K562 (cell line): ENCODE data around the gene BLOC1S4. TPM values are rescaled to one million over a fixed set of nuclear protein-coding genes. Genes with fewer than 3 reads are reported as not detected.

Experiments
- ATF7 ChIP-seq: fragments of 450-650 bp; IDR thresholded peaks from 2 replicates; pipeline ENCODE4 v1.7.1; 2014; ENCODE audit warnings: mild to moderate bottlenecking, moderate library complexity
- EHMT2 ChIP-seq: fragments of 450-650 bp; IDR thresholded peaks from 2 replicates; pipeline ENCODE4 v1.6.1; 2018; ENCODE audit warnings: antibody characterized with exemption
- GTF2F1 ChIP-seq: IDR thresholded peaks from 2 replicates; pipeline ENCODE4 v1.6.1; 2011; ENCODE audit warnings: low read depth, low read length, improper control_type of control experiment
- NCOA6 ChIP-seq: fragments of 450-650 bp; IDR thresholded peaks from 2 replicates; pipeline ENCODE4 v1.6.1; 2017; ENCODE audit warnings: mild to moderate bottlenecking
- OTX1 ChIP-seq: fragments of 450-650 bp; formaldehyde crosslinking; IDR thresholded peaks from 2 replicates; pipeline ENCODE4 v1.4.0; 2022; ENCODE audit warnings: mild to moderate bottlenecking
- RAD21 ChIP-seq, 2 experiments: fragments of 250-450 bp in 1 of 2; fragments of 450-650 bp in 1 of 2; sonication (Bioruptor Pico) in 1 of 2; formaldehyde crosslinking in 1 of 2; IDR thresholded peaks in 1 of 2; conservative IDR thresholded peaks in 1 of 2; 2 replicates each; pipeline versions ENCODE4 v1.4.0 to v1.8.0; 2020 to 2022; ENCODE audit warnings: mild to moderate bottlenecking in 2 of 2, moderate library complexity in 1 of 2
- RB1 ChIP-seq: fragments of 450-650 bp; IDR thresholded peaks from 2 replicates; pipeline ENCODE4 v1.6.1; 2017; ENCODE audit warnings: low read depth, mild to moderate bottlenecking
- TAF1 ChIP-seq: IDR thresholded peaks from 2 replicates; pipeline ENCODE4 v1.6.1; 2011; ENCODE audit warnings: mild to moderate bottlenecking, low read length, moderate library complexity; ENCODE audit not compliant: insufficient read depth, control insufficient read depth, severe bottlenecking; ENCODE audit errors: extremely low read depth
- TAF9B ChIP-seq: fragments of 450-650 bp; IDR thresholded peaks from 2 replicates; pipeline ENCODE4 v1.6.1; 2018; ENCODE audit warnings: mild to moderate bottlenecking; ENCODE audit not compliant: partially characterized antibody
- TRIM24 ChIP-seq, 2 experiments: fragments of 450-650 bp; IDR thresholded peaks; 2 replicates each; pipeline ENCODE4 v1.6.1; 2016
- ZC3H8 ChIP-seq: fragments of 450-650 bp; IDR thresholded peaks from 2 replicates; pipeline ENCODE4 v1.6.1; 2017
- ZNF311 ChIP-seq: fragments of 250-450 bp; sonication (Bioruptor Pico); IDR thresholded peaks from 2 replicates; pipeline ENCODE4 v1.4.0; 2020; ENCODE audit warnings: mild to moderate bottlenecking, moderate library complexity
- polyA plus RNA-seq, 8 experiments: library from polyadenylated mRNA; depleted of rRNA in 4 of 8; stranded (reverse) in 5 of 8; unstranded in 3 of 8; fragments of >200 nt; fragmentation: Nextera tagmentation in 2 of 8; fragmentation: Illumina TruSeq in 1 of 8; extraction: Ambion mirVana in 2 of 8; extraction: Trizol in 1 of 8; gene quantifications; 2 replicates each; pipeline versions ENCODE4 v1.2.1 to v1.2.3, GENCODE V29; 2011 to 2014; ENCODE audit warnings: inconsistent platforms in 1 of 8, missing spikeins in 1 of 8
- total RNA-seq, 7 experiments: library from RNA; depleted of rRNA in 6 of 7; stranded (reverse); fragments of >200 nt in 6 of 7; fragmentation: Illumina TruSeq in 2 of 7; extraction: Trizol in 2 of 7; gene quantifications; 2 replicates each; pipeline versions ENCODE4 v1.2.1 to v1.2.3, GENCODE V29; 2011 to 2021; ENCODE audit warnings: low replicate concordance in 1 of 7
- TF ChIP-seq, protein P1 (sequence below): fragments of 250-450 bp; sonication (Bioruptor Pico); IDR thresholded peaks from 2 replicates; pipeline ENCODE4 v1.8.0; 2022; ENCODE audit warnings: inconsistent platforms, mild to moderate bottlenecking, moderate library complexity, borderline replicate concordance
- TF ChIP-seq, protein P2 (sequence below), 2 experiments: IDR thresholded peaks in 1 of 2; conservative IDR thresholded peaks in 1 of 2; 2 replicates each; pipeline ENCODE4 v1.6.1; 2016; ENCODE audit warnings: low read depth in 2 of 2, mild to moderate bottlenecking in 1 of 2, missing compliant biosample characterization in 1 of 2, missing genetic modification characterization in 1 of 2, moderate library complexity in 1 of 2
- TF ChIP-seq, protein P3 (sequence below): fragments of 450-650 bp; IDR thresholded peaks from 2 replicates; pipeline ENCODE4 v1.6.1; 2018; ENCODE audit not compliant: partially characterized antibody
- TF ChIP-seq, protein P4 (sequence below): fragments of 450-650 bp; formaldehyde crosslinking; IDR thresholded peaks from 2 replicates; pipeline ENCODE4 v1.4.0; 2020; ENCODE audit warnings: mild to moderate bottlenecking
- TF ChIP-seq, protein P5 (sequence below): fragments of 450-650 bp; IDR thresholded peaks from 2 replicates; pipeline ENCODE4 v1.6.1; 2018; ENCODE audit warnings: mild to moderate bottlenecking, low read depth; ENCODE audit not compliant: partially characterized antibody

Gene BLOC1S4
- total and polyA plus RNA-seq, 9 of the 15 experiments (the other 6 are each of a cell fraction or from before 2014, with no cell fraction given): 3.1 to 31.6 (median 11.2) TPM

DNA sequence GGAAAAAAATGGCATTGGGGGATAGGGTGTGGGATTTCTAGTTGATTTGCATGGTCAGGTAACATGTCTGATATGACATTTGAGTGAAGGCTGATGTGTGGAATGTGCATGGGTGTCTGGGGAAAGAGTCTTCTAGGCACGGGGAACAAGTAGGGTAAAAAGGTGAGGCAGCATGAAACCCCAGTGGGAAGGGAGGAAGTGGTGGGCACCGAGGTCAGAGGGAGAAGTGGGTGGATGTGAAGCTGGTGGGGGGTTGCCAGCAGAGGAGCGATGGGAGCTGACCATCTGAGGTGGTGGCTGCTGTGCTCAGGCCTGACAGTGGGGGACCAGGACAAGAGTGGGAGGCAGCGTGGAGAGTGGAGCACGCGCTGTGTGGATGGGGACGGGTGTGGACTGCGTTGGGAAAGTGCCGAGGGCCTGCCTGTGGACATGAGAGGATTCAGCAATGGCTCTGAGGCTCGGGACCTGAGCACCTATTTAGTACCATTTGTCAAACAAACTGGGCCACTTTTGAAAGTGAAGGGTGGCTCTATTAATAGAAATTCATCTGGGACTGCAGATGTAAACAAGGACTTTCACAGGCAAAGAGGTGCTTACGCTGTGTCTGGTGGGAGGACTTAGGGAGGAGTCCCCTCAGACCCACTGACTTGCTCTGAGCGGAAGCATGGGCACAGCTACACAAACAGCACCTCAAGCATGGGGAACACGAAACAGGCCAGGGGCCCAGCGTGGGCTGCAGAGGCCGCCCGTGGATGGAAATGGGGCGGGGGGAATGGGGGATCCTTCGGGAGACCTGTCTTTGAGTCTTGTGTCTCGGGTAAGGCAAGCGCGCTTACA is 39.0 kb upstream of the BLOC1S4 start (continued):
- TF ChIP-seq, protein P1, sequence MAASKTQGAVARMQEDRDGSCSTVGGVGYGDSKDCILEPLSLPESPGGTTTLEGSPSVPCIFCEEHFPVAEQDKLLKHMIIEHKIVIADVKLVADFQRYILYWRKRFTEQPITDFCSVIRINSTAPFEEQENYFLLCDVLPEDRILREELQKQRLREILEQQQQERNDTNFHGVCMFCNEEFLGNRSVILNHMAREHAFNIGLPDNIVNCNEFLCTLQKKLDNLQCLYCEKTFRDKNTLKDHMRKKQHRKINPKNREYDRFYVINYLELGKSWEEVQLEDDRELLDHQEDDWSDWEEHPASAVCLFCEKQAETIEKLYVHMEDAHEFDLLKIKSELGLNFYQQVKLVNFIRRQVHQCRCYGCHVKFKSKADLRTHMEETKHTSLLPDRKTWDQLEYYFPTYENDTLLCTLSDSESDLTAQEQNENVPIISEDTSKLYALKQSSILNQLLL (CRISPR knock-in tag): no peak
- no peak for TF ChIP-seq TRIM24 (IDR thresholded peaks at IDR 0.05)
- TF ChIP-seq RAD21 (CRISPR knock-in tag; conservative IDR thresholded peaks at IDR 0.05 in 1 of 2, IDR thresholded peaks at IDR 0.05 in 1 of 2): no peak
- TF ChIP-seq OTX1: no peak
- no peak for TF ChIP-seq EHMT2
- TF ChIP-seq TAF9B: no peak
- TF ChIP-seq, protein P2, sequence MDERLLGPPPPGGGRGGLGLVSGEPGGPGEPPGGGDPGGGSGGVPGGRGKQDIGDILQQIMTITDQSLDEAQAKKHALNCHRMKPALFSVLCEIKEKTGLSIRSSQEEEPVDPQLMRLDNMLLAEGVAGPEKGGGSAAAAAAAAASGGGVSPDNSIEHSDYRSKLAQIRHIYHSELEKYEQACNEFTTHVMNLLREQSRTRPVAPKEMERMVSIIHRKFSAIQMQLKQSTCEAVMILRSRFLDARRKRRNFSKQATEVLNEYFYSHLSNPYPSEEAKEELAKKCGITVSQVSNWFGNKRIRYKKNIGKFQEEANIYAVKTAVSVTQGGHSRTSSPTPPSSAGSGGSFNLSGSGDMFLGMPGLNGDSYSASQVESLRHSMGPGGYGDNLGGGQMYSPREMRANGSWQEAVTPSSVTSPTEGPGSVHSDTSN (CRISPR knock-in tag; IDR thresholded peaks at IDR 0.05; ENCODE audit: low read depth): no peak
- TF ChIP-seq, protein P2 (tag; conservative IDR thresholded peaks at IDR 0.05; ENCODE audit: low read depth): no peak
- no peak for TF ChIP-seq RB1
- no peak for TF ChIP-seq TAF1
- no peak for TF ChIP-seq ATF7
- TF ChIP-seq, protein P3, sequence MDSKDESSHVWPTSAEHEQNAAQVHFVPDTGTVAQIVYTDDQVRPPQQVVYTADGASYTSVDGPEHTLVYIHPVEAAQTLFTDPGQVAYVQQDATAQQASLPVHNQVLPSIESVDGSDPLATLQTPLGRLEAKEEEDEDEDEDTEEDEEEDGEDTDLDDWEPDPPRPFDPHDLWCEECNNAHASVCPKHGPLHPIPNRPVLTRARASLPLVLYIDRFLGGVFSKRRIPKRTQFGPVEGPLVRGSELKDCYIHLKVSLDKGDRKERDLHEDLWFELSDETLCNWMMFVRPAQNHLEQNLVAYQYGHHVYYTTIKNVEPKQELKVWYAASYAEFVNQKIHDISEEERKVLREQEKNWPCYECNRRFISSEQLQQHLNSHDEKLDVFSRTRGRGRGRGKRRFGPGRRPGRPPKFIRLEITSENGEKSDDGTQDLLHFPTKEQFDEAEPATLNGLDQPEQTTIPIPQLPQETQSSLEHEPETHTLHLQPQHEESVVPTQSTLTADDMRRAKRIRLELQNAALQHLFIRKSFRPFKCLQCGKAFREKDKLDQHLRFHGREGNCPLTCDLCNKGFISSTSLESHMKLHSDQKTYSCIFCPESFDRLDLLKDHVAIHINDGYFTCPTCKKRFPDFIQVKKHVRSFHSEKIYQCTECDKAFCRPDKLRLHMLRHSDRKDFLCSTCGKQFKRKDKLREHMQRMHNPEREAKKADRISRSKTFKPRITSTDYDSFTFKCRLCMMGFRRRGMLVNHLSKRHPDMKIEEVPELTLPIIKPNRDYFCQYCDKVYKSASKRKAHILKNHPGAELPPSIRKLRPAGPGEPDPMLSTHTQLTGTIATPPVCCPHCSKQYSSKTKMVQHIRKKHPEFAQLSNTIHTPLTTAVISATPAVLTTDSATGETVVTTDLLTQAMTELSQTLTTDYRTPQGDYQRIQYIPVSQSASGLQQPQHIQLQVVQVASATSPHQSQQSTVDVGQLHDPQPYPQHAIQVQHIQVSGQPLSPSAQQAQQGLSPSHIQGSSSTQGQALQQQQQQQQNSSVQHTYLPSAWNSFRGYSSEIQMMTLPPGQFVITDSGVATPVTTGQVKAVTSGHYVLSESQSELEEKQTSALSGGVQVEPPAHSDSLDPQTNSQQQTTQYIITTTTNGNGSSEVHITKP: no peak
- no peak for TF ChIP-seq ZC3H8
- no peak for TF ChIP-seq ZNF311 (CRISPR knock-in tag)
- no peak for TF ChIP-seq GTF2F1
- no peak for TF ChIP-seq NCOA6
- TF ChIP-seq, protein P4, sequence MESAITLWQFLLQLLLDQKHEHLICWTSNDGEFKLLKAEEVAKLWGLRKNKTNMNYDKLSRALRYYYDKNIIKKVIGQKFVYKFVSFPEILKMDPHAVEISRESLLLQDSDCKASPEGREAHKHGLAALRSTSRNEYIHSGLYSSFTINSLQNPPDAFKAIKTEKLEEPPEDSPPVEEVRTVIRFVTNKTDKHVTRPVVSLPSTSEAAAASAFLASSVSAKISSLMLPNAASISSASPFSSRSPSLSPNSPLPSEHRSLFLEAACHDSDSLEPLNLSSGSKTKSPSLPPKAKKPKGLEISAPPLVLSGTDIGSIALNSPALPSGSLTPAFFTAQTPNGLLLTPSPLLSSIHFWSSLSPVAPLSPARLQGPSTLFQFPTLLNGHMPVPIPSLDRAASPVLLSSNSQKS (CRISPR knock-in tag): no peak
- TF ChIP-seq, protein P5, sequence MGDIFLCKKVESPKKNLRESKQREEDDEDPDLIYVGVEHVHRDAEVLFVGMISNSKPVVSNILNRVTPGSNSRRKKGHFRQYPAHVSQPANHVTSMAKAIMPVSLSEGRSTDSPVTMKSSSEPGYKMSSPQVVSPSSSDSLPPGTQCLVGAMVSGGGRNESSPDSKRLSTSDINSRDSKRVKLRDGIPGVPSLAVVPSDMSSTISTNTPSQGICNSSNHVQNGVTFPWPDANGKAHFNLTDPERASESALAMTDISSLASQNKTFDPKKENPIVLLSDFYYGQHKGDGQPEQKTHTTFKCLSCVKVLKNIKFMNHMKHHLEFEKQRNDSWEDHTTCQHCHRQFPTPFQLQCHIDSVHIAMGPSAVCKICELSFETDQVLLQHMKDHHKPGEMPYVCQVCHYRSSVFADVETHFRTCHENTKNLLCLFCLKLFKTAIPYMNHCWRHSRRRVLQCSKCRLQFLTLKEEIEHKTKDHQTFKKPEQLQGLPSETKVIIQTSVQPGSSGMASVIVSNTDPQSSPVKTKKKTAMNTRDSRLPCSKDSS: no peak
